DLD1 (cell line): ENCODE measurements around the gene ZNF227.
"Not testable (repeated sequence)": the region's sequence is repeated elsewhere in the genome, so short reads cannot be mapped to it uniquely, and the experiment has no call there.

ENCODE experiments used
- in situ Hi-C: cut with HindIII; loops from 2 replicates; pipeline ENCODE4 v1.10.0; 2017; ENCODE audit warnings: low sequenced_read_pairs

ZNF227 gene

DNA sequence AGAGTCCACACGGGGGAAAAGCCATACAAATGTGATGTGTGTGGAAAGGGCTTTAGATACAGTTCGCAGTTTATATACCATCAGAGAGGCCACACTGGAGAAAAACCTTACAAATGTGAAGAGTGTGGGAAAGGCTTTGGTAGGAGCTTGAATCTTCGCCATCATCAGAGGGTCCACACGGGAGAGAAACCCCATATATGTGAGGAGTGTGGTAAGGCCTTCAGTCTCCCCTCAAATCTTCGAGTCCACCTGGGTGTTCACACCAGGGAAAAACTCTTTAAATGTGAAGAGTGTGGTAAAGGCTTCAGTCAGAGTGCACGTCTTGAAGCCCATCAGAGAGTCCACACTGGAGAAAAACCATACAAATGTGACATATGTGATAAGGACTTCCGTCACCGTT is 24.1 kb downstream of the ZNF227 start:
- in situ Hi-C loops, result no loop called here

DNA sequence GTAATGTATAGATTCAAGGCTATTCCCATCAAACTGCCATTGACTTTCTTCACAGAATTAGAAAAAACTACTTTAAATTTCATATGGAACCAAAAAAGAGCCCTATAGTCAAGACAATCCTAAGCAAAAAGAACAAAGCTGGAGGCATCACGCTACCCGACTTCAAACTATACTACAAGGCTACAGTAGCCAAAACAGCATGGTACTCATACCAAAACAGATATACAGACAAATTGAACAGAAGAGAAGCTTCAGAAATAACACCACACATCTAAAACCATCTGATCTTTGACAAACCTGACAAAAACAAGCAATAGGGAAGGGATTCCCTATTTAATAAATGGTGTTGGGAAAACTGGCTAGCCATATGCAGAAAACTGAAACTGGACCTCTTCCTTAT is 40.0 kb downstream of the ZNF227 start:
- in situ Hi-C loops, result not testable (repeated sequence)

DNA sequence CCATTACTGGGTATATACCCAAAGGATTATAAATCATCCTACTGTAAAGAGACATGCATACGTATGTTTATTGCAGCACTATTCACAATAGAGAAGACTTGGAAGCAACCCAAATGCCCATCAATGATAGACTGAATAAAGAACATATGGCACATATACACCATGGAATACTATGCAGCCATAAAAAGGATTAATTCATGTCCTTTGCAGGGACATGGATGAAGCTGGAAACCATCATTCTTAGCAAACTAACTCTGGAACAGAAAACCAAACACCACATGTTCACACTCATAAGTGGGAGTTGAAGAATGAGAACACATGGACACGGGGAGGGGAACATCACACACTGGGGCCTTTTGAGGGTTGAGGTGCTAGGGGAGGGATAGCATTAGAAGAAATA is 41.1 kb downstream of the ZNF227 start:
- in situ Hi-C loops, result not testable (repeated sequence)

DNA sequence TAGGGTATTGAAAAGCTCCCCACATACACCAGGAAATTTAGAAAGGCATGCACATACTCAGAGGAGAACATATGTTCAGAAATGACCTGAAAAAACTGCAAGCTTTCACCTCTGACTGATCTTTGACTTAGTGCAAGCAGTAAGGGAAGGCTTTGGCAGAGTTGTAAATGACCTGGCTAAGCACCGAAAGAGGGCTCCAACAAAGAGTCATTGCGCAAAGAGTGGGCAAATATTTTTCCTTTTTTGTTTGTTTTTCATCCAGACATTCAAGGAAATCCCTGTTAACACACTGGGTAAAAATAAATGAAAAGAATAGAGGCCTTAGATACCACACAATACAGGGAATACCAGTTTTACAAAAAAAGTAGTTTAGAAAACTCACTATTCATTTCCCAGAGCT is 42.2 kb downstream of the ZNF227 start:
- in situ Hi-C loops, result no loop called here

DNA sequence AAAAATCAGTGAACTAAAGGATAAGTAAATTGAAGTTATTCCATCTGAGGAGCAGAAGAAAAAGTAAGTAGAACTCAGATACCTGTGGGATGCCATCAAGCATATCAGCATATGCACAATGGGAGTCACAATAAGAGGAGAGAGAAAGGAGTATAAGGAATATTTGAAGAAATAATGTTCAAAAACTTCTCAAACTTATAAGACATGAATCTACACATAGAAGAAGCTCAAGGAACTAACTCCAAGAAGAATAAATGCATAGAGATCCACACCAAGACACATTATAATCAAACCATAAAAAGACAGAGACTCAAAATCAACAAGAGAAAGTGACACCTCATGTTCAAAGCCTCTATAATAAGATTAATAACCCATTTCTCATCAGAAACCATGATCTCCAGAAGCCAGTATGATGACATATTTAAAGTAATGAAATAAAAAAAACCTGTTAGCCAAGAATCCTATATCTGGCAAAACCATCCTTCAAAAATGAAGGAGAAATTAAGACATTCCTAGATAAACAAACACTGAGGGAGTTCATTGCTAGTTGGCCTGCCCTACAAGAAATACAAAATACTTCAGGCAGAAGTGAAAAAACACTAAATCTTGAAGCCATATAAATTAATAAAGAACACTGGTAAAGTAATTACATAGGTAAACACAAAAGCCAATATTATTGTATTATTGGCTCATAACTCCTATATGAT is 43.5 kb downstream of the ZNF227 start:
- in situ Hi-C loops, result no loop called here

DNA sequence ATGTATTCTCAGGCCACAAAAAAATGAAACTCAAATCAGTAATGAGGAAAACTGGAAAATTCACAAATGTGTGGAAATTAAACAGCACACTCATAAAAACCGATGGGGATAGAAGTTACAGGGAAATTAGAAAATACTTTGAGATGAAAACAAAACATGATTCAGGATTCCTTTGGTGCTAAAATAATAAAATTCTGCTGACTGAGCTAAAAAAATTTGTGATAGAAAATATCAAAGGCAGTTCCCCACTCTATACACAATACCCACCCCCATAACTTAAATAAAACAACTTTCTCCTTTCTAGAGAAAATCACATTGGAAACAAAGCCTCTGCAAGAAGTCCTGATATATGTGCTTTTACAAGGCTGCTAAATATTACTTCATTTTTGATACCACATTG is 45.8 kb downstream of the ZNF227 start:
- in situ Hi-C loops, result no loop called here

DNA sequence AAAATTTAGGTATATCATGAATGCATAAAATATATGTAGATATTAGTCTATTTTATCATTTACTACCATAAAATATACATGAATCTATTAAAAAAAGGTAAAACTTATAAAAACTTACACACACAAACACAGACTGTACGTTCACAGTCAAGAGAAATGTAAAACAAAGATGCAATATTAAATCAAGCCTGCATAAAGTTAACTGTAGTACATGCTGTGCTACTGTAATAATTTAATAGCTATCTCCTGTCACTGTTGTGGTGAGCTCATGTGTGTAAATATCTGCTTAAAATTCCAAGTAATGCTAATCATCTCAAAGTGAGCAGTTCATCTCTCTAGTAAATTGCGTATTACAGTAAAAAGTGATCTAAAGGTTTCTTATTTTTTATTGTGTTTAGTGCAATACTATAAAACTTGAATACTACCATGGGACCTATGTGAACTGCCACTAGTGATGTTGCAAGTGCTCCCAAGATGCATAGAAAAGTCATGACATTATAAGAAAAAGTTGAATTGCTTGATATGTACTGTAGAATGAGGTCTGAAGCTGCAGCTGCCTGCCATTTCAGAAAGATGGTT is 46.6 kb downstream of the ZNF227 start:
- in situ Hi-C loops, result no loop called here

DNA sequence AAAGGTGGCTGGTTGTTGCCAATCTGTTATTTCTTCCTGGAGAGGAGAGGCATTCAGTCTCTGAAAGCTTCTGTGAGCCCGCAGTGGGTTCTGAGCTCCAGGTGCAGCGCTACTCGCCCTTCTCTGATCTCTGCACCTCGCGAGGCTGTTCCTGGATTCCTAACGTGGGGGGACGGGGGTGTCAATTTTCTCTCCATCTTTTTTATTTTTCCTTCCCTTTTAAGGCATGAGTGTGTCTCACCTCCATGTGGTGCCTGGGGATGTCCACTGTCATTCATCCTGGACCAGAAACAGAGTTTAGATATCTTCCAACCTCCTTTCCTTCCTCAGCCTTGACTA is 48.0 kb downstream of the ZNF227 start:
- in situ Hi-C loops, result no loop called here

DNA sequence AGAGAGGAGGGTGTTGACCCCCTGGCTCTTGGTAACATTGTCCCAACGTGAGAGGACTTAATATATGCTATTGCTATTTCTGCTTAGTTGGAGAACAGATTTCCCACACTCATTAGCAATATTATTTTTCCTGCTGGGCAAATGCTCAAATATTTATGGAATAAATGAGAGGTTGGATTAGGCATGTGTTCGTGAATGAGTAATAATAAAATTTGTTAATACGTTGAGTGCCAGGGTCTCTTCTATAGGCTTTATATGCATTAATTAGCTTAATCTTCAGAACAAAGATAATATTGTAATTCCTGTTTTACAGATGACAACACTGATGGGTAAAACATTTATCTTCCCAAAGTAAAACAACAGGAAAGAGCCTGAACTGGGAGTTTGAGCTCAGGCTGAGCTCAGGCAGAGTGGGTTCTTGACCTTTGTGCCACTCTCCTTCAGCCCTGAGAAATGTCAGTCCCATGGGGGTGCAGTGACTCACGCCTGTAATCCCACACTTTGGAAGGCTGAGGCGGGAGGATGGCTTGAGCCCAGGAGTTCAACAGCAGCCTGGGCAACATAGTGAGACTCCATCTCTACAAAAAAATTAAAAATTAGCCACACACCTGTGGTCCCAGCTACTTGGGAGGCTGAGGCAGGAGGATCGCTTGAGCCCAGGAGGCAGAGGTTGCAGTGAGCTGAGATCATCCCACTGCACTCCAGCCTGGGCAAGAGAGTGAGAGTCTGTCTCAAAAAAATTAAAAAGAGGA is 48.5 kb downstream of the ZNF227 start:
- in situ Hi-C loops, result no loop called here

DNA sequence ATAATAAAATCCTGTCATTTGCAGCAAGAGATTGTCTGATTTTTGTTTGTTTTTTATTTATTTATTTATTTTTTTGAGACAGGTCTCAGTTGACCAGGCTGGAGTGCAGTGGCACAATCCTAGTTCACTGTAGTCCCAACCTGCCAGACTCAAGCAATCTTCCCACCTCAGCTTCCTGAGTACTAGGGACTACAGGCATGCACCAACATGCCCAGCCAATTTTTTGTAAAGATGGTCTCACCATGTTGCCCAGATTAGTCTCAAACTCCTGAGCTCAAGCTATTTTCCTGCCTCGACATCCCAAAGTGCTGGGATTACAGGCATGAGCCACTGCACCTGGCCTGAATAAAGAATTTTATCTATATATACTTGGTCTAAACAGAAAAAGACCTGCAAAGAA is 65.0 kb downstream of the ZNF227 start:
- in situ Hi-C loops, result no loop called here

DNA sequence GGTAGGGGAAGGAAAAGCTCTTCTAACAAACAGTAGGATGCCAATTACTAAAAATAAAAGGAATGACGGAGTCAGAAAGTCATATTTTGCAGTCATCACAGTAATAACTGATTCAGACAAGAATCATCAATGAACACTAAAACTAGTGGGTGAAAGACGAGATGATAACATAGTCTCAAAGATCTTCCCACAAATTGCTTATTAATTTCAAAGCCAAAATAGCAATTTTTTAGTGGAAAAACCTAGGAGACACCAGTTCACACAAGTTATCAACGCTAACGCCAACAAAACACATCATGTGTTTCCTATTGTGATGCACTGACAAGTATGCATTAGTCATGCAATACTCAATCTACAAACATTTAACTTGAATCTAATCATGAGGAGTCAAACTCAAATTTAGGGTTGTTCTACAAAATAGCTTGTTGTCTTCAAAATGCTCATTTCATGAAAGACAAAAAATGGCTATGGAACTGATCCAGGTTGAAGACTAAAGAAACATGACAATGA is 65.9 kb downstream of the ZNF227 start:
- in situ Hi-C loops, result no loop called here

DNA sequence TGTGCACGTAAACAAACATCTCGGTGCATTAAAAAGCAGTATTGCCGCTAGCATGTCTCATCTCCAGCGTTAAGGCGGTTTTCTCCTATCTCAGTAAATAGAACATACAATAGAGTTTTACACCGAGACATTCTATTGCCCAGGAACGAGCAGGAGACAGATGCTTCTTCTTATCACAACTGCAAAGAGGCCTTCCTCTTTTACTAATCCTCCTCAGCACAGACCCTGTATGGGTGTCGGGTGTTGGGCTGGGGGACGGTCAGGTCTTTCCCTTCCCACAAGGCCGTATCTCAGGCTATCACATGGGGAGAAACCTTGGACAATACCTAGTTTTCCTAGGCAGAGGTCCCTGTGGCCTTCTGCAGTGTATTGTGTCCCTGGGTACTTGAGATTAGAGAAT is 68.6 kb downstream of the ZNF227 start:
- in situ Hi-C loops, result no loop called here

DNA sequence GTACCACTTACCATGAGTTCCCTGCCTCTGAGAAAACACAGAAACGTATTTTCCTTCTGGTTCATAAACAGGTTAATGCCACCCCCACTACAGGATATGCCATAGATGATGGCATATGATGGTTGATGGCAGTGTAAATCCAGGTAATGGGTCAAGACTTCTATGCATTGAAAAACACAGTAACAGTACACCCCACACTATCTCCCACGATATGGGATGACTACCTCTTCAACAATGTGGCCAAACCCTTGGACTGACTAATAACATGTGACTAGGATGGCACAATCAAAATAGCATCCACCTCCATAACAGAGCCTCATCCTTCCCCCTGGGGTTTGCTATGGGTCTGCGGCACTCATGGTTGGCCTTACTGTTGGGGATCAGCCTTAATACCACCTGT is 70.5 kb downstream of the ZNF227 start:
- in situ Hi-C loops, result no loop called here

DNA sequence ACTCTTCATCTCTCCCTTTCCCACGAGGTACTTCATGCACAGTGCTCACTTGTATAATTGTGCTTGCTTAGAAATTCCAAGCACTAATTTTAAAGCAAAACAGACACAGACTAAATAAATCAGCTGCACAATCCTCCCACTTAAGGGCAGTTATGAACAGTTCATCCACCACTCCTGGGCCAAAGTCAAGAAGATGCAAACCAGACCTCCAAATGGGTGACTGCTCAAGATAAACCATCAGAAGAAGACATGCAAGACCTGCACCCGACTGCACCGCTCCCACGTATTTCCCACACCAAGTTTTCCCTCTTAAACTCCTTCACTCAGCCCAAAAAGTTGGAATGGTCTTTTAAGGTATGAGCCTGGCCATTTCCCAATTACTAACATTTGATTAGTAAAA is 72.6 kb downstream of the ZNF227 start:
- in situ Hi-C loops, result no loop called here
